ENCODE measurements around the gene CEBPZ.
"Not testable (repeated sequence)": the region's sequence is repeated elsewhere in the genome, so short reads cannot be mapped to it uniquely, and the experiment has no call there.

The CEBPZ gene

GRCh38 chr2:37215250-37215649, 16.1 kb downstream of the CEBPZ start:
- no peak for TF ChIP-seq CTCF (IDR thresholded peaks at IDR 0.05; ENCODE audit: low read depth, low read length)
- no peak for DNase-seq (ENCODE audit: extremely low read depth, low read depth)

- TF ChIP-seq CTCF (IDR thresholded peaks at IDR 0.05; ENCODE audit: low read depth, low read length) = no peak
- no peak for DNase-seq (ENCODE audit: extremely low read depth, low read depth)
Observed at GRCh38 chr2:37211939-37212338, 19.5 kb downstream of the CEBPZ start.

DNA sequence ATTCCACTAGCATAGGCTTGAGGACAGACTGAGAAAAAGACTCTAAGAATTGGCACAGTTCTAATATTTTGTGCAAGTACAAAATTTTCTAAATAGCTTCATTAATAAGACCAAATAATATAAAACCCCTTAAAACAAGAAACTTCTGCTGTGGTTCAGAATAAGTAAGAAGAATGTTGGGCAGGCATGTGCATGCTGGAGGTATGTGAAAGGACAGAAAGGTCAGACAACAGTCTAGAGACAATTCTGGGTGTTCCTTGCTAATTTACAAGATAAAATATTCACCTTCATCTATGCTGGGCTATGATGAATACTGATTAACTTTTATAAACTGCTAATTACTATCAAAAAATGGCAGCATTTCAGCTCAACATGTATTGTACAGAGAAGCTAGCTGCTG, 20.2 kb downstream of the CEBPZ start:
- DNase-seq (ENCODE audit: extremely low read depth, low read depth) = no peak
- no peak for TF ChIP-seq CTCF (IDR thresholded peaks at IDR 0.05; ENCODE audit: low read depth, low read length)

DNA sequence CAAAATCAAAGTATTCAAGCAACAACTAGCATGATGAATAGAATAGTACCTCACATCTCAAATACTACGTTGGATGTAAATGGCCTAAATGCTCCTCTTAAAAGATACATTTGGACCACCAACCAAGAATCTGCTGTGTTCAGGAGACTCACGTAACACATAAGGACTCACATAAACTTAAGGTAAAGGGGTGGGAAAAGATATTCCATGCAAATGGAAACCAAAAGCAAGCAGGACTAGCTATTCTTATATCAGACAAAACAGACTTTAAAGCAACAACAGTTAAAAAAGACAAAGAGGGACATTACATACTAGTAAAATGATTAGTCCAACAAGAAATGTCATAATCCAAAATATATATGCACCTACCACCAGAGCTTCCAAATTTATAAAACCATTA, 24.6 kb downstream of the CEBPZ start:
- DNase-seq (ENCODE audit: extremely low read depth, low read depth) = not testable (repeated sequence)

DNA sequence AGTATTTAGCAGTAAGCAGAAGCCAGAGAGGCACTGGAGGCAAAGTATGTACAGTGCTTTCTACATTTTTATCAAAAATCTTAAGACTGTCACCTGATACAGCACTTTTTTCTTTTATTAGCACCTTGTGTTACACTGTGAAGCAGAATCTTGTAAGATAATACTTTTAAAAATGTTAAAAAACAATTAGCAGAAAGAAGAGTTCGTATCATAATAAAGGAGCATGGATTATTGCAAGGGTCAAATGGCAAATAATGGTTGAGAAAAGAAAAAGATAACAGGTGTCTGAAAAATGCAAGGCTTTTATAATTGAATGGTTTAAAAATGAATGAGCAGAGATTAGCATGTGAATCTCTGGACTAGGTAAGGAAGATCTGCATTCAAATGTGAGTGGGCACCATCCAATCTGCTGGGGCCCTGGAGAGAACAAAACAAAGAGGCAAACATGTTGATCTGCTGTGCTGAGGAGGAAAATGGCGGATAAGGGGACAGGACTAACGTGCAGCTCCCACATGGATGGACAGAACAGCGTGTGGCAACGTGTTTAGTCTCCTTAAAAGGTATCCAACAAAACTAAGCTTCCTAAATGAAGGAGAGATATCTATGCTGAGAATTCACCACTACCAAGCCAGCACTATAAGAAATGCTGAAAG, 25.6 kb downstream of the CEBPZ start:
- DNase-seq (ENCODE audit: extremely low read depth, low read depth) = no peak
- TF ChIP-seq CTCF (IDR thresholded peaks at IDR 0.05; ENCODE audit: low read depth, low read length) = no peak

DNA sequence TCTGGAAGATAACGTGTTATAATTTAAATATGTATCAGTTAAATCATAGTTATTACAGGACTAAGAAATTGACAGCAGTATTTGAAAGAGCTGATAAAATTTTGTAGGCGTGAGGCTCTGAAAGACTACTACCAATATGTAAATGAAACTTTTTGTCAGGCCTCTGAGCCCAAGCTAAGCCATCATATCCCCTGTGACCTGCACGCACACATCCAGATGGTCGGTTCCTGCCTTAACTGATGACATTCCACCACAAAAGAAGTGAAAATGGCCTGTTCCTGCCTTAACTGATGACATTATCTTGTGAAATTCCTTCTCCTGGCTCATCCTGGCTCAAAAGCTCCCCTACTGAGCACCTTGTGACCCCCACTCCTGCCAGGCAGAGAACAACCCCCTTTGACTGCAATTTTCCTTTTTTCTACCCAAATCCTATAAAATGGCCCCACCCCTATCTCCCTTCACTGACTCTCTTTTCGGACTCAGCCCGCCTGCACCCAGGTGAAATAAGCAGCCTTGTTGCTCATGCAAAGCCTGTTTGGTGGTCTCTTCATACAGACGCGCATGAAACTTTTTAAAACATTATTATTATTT, 26.2 kb downstream of the CEBPZ start:
- DNase-seq (ENCODE audit: extremely low read depth, low read depth) = not testable (repeated sequence)

DNA sequence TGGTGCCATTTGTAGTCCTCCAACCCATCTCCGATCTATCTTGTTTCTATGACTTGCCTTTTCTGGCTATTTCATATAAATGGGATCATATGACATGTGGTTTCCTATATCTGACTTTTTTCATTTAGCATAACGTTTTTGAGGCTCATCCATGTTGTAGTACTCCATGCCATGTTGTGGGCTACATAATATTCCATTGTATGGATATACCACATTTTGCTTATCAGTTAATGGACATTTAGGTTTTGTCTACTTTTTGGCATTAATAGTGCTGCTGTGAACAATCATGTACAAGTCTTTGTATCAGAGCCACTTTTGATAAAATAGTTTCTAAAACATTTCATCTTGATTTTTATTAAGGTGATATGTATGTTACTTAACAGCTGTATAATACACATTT, 27.7 kb downstream of the CEBPZ start:
- no peak for DNase-seq (ENCODE audit: extremely low read depth, low read depth)
- no peak for TF ChIP-seq CTCF (IDR thresholded peaks at IDR 0.05; ENCODE audit: low read depth, low read length)

DNA sequence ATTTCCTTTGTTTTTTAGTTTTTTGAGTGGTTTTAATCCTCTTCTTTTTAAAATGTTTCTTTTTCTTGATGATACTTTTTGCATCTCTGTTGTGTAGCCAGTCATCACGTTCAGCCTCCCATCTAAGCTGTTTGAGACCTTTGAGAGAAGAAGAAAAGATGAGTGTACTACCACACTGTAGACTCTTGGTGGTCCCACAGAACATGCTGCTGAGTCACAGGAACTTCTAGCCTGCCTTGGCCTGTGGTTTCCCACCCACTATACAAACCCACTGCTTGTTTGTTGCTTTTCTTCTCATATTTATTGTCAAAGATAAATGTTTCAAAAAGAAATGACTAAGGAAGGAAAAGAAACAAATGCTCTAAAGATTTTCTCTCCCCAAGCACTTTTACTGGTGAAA, 29.6 kb downstream of the CEBPZ start:
- TF ChIP-seq CTCF (IDR thresholded peaks at IDR 0.05; ENCODE audit: low read depth, low read length) = no peak
- DNase-seq (ENCODE audit: extremely low read depth, low read depth) = no peak
